Measurements from ENCODE around the gene RAVER1. TPM values are rescaled to one million over a fixed set of nuclear protein-coding genes. Genes with fewer than 3 reads are reported as not detected.

RAVER1 gene
- total and polyA plus RNA-seq, 9 of the 15 experiments (the other 6 are each of a cell fraction or from before 2014, with no cell fraction given), result 0.06 to 113 (median 7.0) TPM

GRCh38 chr19:10332965-10333757 is at the start of gene RAVER1 (continued):
- no peak for TF ChIP-seq CTCF (IDR thresholded peaks at IDR 0.05 in 2 of 3, conservative IDR thresholded peaks at IDR 0.05 in 1 of 3; ENCODE audit: insufficient read depth in 2 of 3, low read depth in 1 of 3, low read length in 3 of 3)
- no peak for TF ChIP-seq IFI16 (CRISPR knock-in tag; IDR thresholded peaks at IDR 0.05)
- TF ChIP-seq ZNF263 (CRISPR knock-in tag; IDR thresholded peaks at IDR 0.05; ENCODE audit: borderline replicate concordance), result peak; percentile 57; the same call in 1 of the 2 replicates
- TF ChIP-seq ZNF197 (CRISPR knock-in tag; IDR thresholded peaks at IDR 0.05; ENCODE audit: low read depth), result no peak
- no peak for TF ChIP-seq ZNF583 (CRISPR knock-in tag; IDR thresholded peaks at IDR 0.05)
- TF ChIP-seq CBX2 (IDR thresholded peaks at IDR 0.05; ENCODE audit: insufficient read depth, low read length, poor library complexity, severe bottlenecking), result no peak
- TF ChIP-seq RB1 (IDR thresholded peaks at IDR 0.05; ENCODE audit: low read depth), result peak; percentile 72; the same call in 1 of the 2 replicates
- TF ChIP-seq ZNF695 (CRISPR knock-in tag; IDR thresholded peaks at IDR 0.05), result no peak
- TF ChIP-seq COPS2 (conservative IDR thresholded peaks at IDR 0.05), result no peak
- TF ChIP-seq ZFP1 (CRISPR knock-in tag; IDR thresholded peaks at IDR 0.05), result no peak
- peak; percentile 80; the same call in 1 of the 2 replicates for TF ChIP-seq AFF4 (CRISPR knock-in tag; IDR thresholded peaks at IDR 0.05)
- peak; percentile 33 for TF ChIP-seq CCNT2 (IDR thresholded peaks at IDR 0.05; ENCODE audit: borderline replicate concordance, extremely low read depth, insufficient read length, low read depth, low read length)
- no peak for TF ChIP-seq CHAMP1 (IDR thresholded peaks at IDR 0.05)
- TF ChIP-seq FOXK2 (conservative IDR thresholded peaks at IDR 0.05 in 1 of 2, IDR thresholded peaks at IDR 0.05 in 1 of 2; ENCODE audit: low read depth in 2 of 2), result peak in 1 of 2 experiments; percentile 99; a peak in 2 of 4 replicates
- no peak for TF ChIP-seq EZH2 (IDR thresholded peaks at IDR 0.05; ENCODE audit: borderline replicate concordance, low read depth, low read length)
- peak; percentile 93 for TF ChIP-seq JUND (IDR thresholded peaks at IDR 0.05; ENCODE audit: borderline replicate concordance, low read depth, low read length)
- TF ChIP-seq JUND (tag; IDR thresholded peaks at IDR 0.05; ENCODE audit: borderline replicate concordance, low read depth, low read length), result no peak; the same call in 2 of the 3 replicates
- peak; percentile 79; the same call in 1 of the 2 replicates for TF ChIP-seq ZNF830 (CRISPR knock-in tag; IDR thresholded peaks at IDR 0.05)
- no peak for TF ChIP-seq ARID2 (IDR thresholded peaks at IDR 0.05)
- TF ChIP-seq ELF4 (CRISPR knock-in tag; IDR thresholded peaks at IDR 0.05), result 0 out of 2 replicates have a peak, but pooled peaks have one; percentile 63

All from K562 (cell line).